Lower leg skin (tissue), 4 donors: ENCODE measurements around the gene MINAR2. TPM values are rescaled to one million over a fixed set of nuclear protein-coding genes. Genes with fewer than 3 reads are reported as not detected.

Experiments used
- DNase-seq, 2 donors: peaks; one replicate each; pipeline ENCODE4 v3.0.0-alpha.2; 2019; ENCODE audit warnings: low spot score in 2 of 2
- H3K4me3 ChIP-seq: fragments of 200-600 bp; sonication (generic); 2 replicates; pipeline ENCODE4 v1.5.1; 2017; ENCODE audit warnings: mild to moderate bottlenecking, low read depth; ENCODE audit not compliant: poor library complexity, severe bottlenecking
- CTCF ChIP-seq, 3 donors: fragments of 450-650 bp; IDR thresholded peaks; one replicate each; pipeline ENCODE4 v1.5.1; 2016; ENCODE audit warnings: antibody characterized with exemption in 3 of 3, mild to moderate bottlenecking in 3 of 3, moderate library complexity in 2 of 3
- POLR2A ChIP-seq, 2 donors: fragments of 450-650 bp; IDR thresholded peaks; one replicate each; pipeline ENCODE4 v1.6.1; 2016 to 2017; ENCODE audit warnings: antibody characterized with exemption in 2 of 2, mild to moderate bottlenecking in 1 of 2, moderate library complexity in 1 of 2
- WGBS, 2 donors: methylation state at CpG; one replicate each; pipeline ENCODE4 v1.1.5; 2018; 5-methylcytosine and 5-hydroxymethylcytosine counted together
- intact Hi-C: fragments of 100-400 bp; cut with DNase I; formaldehyde crosslinking; loops from one replicate; pipeline ENCODE4 v1.15.0; 2023; ENCODE audit warnings: low total_unique reads
- total RNA-seq, 4 donors: library from RNA; depleted of rRNA; stranded (reverse); fragments of >200 nt; gene quantifications; one replicate each; pipeline ENCODE4 v1.1.0, GENCODE V29; 2016

MINAR2 gene
- total RNA-seq, 4 donors from 2014 or later, result not detected

- no peak for TF ChIP-seq POLR2A (IDR thresholded peaks at IDR 0.05)
- TF ChIP-seq CTCF (IDR thresholded peaks at IDR 0.05), result no peak
- DNase-seq, result no peak
- H3K4me3 ChIP-seq, result no peak overlapping the region
- WGBS, 2 donors, result 71 to 72% methylated on average over 6 of the region's 6 CpGs
- intact Hi-C loops, result no loop called here
Measured at GRCh38 chr5:129768735-129769134, 20.8 kb downstream of the MINAR2 start.

- intact Hi-C loops, result no loop called here
- DNase-seq, result no peak
- TF ChIP-seq POLR2A (IDR thresholded peaks at IDR 0.05) (no peak), CTCF (IDR thresholded peaks at IDR 0.05) (no peak)
- WGBS, 2 donors, result 72 to 73% methylated on average over 5 of the region's 5 CpGs
- H3K4me3 ChIP-seq, result no peak overlapping the region
Measured at GRCh38 chr5:129770024-129770820, 22.3 kb downstream of the MINAR2 start.

GRCh38 chr5:129771058-129771838 lies 23.4 kb downstream of the MINAR2 start:
- DNase-seq, result peak in 1 of 2 donors; percentile 23
- intact Hi-C loops, result no loop called here
- H3K4me3 ChIP-seq, result no peak overlapping the region
- 40 to 41% methylated on average over 9 of the region's 9 CpGs for WGBS, 2 donors
- TF ChIP-seq CTCF (IDR thresholded peaks at IDR 0.05) (no peak), POLR2A (IDR thresholded peaks at IDR 0.05) (no peak)

GRCh38 chr5:129773376-129773775 lies 25.5 kb downstream of the MINAR2 start:
- intact Hi-C loops, result no loop called here
- no peak overlapping the region for H3K4me3 ChIP-seq
- WGBS, 2 donors, result 67 to 79% methylated on average over 5 of the region's 5 CpGs
- TF ChIP-seq CTCF (IDR thresholded peaks at IDR 0.05), result no peak
- no peak for DNase-seq

GRCh38 chr5:129781594-129781993 lies 33.7 kb downstream of the MINAR2 start:
- no peak for TF ChIP-seq CTCF (IDR thresholded peaks at IDR 0.05)
- no peak for TF ChIP-seq POLR2A (IDR thresholded peaks at IDR 0.05)
- 53 to 68% methylated on average over 2 of the region's 2 CpGs for WGBS, 2 donors
- intact Hi-C loops, result no loop called here

More at GRCh38 chr5:129781594-129781993, 33.7 kb downstream of the MINAR2 start:
- DNase-seq, result no peak
- H3K4me3 ChIP-seq, result no peak overlapping the region
